Measurements from ENCODE around the gene SEC11A. TPM values are rescaled to one million over a fixed set of nuclear protein-coding genes. Genes with fewer than 3 reads are reported as not detected.

The SEC11A gene
- 244 and 247 TPM in 2 replicates for total RNA-seq

DNA sequence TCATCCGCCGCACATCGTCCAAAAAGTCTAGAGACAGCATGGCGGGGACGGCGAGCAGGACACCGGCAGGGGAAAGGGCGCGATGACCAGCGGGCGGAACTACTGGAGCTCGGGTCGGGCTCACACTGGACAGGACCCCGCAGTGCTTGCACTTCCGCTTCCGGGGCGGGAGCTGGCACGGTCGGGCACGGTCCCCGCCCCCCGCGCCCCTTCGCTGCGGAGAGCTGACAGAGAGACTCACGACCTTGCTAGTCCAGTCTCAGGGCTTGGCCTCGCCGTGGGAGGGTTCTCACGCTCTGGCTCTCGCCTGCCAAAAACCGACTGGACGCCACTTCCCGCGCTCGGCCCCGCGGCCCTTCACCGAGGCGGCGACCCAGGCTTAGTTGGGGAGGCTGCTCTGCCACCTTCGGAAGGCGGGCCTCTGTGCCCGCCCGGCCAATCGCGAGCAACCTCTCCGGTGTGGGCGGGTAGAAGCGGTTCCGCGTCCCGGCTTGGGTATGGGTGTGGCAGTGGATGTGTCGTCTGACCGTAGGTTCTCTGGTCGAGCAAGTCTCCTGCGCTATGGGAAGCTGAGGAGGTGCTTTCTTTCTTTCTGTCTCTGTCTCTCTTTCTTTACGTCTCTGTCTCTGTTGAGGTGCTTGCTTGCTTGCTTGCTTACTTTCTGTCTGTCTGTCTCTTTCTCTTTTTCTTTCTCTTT lies at the start of gene SEC11A:
Gene SEC11A (minus strand): TSS at position 104 of the 697 bp plus-strand sequence. CDS start 64 bp downstream, at position 40.

DNA sequence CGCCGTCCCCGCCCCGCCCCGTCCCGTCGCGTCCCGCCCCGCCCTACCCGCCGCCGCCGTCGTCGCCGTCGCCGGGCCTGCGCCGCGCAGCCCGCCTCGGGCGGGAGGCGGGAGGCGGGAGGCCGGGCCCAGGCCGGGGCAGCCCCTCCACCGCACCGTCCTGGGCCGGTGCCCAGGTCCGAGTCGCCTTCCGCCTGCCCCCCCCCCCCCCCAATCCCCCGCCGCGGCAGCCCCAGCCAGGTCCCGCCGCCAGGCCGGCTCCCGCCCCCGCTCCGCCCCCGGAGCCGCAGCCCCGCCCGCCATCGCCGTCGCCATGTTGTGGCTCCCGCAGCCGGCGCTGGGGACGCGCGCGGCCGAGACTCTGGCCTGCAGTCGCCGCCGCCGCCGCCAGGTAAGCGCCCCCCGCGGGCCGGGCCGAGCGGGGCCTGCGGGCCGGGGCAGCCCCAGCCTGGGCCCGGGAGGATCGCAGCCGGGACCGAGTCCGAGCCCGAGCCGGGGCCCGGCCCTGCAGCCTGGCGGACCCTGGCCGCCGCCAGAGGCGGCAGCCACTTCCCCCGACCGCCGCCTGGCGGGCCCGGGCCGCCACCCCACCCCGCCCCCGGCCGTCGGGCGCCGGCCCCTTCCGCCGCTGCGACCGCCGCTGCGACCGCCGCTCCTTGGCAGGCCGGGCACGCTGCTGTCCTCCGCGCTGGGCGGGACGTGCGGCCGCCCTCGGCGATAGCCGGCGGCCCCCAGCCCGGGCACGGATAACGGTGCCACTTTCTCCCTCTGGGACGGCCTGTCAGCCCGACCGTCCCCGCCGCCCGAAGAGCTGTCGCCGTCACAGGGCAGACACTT lies 32.6 kb upstream of the SEC11A start, which contains the start of gene ZNF592:
Gene ZNF592 (plus strand): TSS at position 319 of the 837 bp plus-strand sequence. CDS start 34,084 bp downstream, outside the sequence.

DNA sequence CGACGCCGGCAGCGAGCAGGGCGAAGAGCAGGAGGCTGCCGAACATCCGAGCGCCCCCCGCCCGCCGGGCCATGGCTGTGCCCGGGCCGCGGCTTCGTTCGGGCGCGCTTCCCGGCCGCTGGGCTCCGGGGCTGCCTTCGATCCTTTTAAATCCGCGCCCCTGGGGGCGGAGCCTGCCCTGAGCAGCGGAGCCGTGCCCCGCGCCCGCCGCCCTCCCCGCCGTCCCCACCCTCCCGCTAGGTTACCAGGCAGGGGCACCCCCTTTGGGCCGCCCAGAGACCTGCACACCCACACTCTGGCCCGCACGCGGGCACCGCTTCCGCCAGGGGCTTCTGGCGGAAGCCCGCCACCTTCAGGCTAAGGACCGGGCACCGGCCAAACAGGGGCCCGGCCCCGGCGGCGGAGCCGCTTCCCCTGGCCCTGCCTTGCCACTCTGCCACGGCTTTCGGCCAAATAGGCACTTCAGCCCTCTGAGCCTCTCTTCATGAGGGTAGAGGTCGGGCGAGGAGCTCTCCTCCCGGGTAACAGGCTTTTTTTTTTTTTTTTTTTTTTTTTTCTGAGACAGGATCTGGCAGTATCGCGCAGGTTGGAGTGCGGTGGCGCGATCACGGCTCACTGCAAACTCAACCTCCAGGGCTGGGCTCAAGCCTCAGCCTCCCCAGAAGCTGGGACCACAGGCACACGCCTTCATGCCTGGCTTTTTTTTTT lies 57.7 kb downstream of the SEC11A start, which contains the start of gene NMB:
Gene NMB (minus strand): TSS at position 120 of the 708 bp plus-strand sequence. CDS start 47 bp downstream, at position 73.

DNA sequence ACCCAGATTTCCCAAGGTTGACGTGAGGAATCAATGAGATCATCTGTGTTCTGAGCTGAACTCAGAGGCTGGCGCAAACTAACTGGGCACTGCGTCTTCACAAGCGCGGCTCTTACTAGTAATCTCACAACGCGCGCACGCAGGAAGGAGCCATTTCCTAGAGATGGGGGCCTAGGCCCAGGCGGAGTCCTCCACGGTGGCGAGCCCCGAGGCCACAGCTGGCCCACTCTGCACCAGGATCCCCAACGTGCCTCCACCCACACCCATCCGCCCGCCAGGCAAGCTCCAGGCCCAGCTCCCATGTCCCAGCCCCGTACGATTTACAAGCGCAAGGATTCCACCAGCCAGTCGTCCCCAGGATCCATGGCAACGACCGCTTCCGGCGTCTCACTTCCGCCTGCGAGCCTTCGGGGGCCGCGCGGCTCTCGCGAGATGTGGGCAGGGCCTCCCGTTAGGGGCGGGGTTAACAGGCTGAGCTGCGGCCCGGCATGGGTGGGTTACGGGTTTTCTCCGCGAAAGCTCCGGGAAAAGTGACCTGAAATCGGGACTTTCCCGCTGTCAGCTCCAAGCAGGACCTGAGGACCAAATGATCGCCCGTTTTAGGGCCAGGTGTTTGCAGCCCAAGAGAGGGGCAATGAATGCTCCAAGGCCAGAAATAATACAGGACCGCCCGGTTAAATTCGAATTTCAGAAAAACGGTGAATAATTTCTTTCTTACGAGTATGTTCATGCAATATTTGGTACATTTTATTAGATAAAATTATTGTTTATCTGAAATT lies 61.8 kb downstream of the SEC11A start, which contains the start of gene WDR73:
Gene WDR73 (minus strand): TSS at position 374 of the 779 bp plus-strand sequence. CDS start 9 bp downstream, at position 365.

Other genes with a start within 250 kb of the SEC11A start
- gene ZSCAN2, start 115.1 kb downstream of the SEC11A start, total RNA-seq: 9.0 and 14.1 TPM in 2 replicates
- 8.6 and 16.8 TPM in 2 replicates for gene WDR73, start 61.9 kb downstream of the SEC11A start, total RNA-seq
- 6.9 and 14.9 TPM in 2 replicates for gene NMB, start 57.9 kb downstream of the SEC11A start, total RNA-seq
- 4.6 and 6.3 TPM in 2 replicates for gene ZNF592, start 32.5 kb upstream of the SEC11A start, total RNA-seq
- under 0.01 and 0.29 TPM in 2 replicates for gene ALPK3, start 101.2 kb upstream of the SEC11A start, total RNA-seq
- gene SLC28A1, start 168.5 kb upstream of the SEC11A start, total RNA-seq: not detected in 2 replicates